SW 1271 (cell line): ENCODE measurements around the gene ATG14.
"Not testable (repeated sequence)": the region's sequence is repeated elsewhere in the genome, so short reads cannot be mapped to it uniquely, and the experiment has no call there.

Source experiments
- DNase-seq, 2 experiments: peaks; one replicate each; lab custom pipeline; 2025; lab: John Stamatoyannopoulos, UW

Gene ATG14

DNA sequence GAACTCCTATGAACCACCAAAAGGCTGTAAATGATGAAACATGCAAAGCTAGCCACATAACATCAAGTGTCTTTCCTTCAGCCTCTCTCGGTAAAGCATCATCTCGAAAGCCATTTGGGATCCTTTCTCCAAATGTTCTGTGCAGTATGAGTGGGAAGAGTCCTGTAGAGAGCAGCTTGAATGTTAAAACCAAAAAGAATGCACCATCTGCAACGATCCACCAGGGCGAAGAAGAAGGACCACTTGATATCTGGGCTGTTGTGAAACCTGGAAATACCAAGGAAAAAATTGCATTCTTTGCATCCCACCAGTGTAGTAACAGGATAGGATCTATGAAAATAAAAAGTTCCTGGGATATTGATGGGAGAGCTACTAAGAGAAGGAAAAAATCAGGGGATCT, 61.2 kb downstream of the ATG14 start:
- no peak for DNase-seq

GRCh38 chr14:55349565-55349964, 62.1 kb downstream of the ATG14 start:
- DNase-seq, result no peak

DNA sequence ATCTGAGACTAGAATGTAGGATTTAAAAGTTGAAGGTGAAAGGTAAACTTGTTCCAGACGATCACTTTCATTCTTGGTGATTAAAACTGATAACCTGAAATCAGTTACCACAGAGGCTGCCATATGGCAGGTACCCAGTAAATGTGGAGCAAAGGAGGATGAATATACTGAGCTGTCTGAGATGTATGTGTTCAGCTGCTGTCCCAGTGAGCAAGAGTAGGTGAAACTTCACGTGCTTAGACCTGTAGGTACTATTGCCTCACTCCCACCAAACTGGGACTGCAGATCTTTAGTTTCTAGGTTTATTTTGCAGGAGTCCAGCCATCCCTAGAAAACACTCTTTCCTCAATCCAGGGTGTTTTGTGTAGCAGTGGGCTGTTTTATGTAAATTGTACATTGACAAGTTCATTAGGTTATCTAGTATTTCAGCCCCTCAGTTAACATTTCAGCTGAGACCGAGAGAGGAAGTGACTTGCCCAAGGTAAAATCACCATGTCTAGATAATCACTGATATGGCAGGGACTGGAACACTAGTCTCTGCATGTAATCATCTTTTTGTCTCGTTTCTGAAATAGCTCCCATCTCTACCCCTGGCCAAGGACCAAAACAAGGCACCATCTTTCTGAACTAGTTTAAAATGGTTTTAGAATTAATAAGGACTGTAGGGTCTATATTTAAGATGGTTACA, 62.7 kb downstream of the ATG14 start:
- no peak for DNase-seq

- no peak for DNase-seq
These were observed 63.9 kb downstream of the ATG14 start for GRCh38 chr14:55347748-55348147.

DNA sequence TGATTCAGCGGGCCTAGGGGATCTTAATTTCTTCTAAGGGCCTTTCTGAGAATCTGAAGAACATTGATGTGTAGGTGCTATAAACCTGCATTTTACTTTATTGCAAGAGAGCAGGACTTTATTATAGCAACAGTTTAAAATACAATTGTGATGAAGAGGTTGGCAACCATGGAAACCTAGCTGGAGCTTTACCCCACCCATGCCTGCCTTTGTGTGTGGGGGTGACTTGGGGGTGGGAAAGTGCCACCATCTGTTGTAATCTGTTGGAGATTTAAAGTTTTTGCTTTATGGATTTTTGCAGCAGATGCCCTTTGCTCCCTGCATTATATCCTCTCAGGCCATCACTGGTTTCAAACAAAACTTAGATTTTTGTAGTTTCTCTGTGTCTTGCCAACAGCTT, 64.6 kb downstream of the ATG14 start:
- DNase-seq, result no peak

- not testable (repeated sequence) for DNase-seq
These were observed 67.0 kb downstream of the ATG14 start for GRCh38 chr14:55344582-55345163.

GRCh38 chr14:55341781-55342180, 69.8 kb downstream of the ATG14 start:
- no peak for DNase-seq

GRCh38 chr14:55340482-55340881, 71.1 kb downstream of the ATG14 start:
- DNase-seq, result no peak

DNA sequence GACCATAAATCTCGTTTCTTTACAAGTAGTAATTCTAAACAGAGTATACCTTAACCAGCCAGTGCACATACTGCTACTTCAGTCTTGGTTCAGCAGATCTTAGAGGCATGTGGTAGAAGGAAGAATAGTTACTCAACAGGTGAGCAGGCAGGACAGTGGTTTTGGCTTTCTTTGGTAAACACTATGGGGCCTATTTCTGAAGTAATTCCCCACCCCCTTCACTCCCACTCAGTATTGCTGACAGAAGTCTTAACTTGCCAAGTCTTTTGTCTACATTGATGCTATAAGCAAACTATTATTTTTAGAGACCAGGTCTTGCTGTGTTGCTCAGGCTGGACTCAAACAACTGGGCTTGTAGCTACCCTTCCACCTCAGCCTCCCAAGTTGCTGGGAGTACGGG, 71.9 kb downstream of the ATG14 start:
- DNase-seq, result no peak

GRCh38 chr14:55336691-55337090, 74.9 kb downstream of the ATG14 start:
- no peak for DNase-seq

DNA sequence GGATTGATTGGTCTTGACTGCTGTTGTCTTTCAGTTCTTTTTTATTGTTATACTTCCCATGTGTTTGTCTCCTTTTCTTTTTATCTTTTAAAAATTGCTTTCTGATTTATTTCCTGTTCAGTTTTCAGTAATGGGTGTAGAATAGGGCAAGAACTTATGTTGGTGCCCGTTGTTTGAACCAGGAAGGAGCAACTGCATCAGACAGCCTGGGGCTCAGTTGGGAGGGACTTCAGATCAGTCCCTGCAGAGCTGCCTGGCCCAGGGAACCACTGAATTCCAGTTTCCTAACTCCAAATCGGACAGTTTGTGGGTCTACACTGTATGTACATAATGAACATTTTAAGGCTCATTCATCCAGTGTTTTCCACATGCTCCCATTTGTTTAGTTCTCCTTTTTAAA, 75.5 kb downstream of the ATG14 start:
- DNase-seq, result no peak

DNA sequence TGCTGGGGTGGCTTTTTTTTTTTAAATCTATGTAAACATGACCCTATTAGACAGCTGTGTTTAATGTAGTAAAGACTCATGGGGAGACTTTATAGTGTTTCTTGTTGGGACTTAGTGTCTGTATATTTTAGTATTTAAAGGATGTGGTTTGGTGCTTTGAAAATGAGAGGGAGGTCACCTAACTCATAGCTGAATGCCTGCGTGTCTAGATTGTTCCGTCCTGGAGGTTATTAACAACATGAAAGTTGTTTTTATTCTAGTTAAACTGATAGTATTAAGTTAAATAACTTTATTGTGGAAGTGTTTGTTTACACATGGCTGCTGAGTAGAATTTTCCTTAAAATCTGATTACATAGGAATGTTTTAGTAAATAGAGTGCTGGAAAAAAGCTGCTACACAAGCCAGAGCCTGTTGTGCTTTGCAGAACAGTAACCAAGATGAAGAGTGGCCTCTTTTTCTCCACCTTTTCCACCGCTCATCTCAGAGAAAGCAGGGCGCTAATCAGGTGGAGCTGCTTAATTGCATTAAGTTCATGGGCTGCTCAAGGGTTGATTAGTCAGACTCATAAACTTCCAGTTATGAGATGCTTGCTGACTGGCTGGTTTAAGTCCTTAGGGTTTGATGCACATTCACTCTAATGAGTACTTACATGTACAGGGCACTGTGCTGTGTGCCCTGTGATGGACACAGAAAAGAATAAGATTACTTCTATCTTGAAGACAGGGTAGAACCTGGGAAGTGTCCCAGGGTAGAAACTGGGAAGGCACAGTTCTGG, 77.7 kb downstream of the ATG14 start:
- no peak for DNase-seq

- no peak for DNase-seq
These were observed 78.7 kb downstream of the ATG14 start for GRCh38 chr14:55332654-55333570.

GRCh38 chr14:55329999-55330710, 81.5 kb downstream of the ATG14 start:
- no peak for DNase-seq

DNA sequence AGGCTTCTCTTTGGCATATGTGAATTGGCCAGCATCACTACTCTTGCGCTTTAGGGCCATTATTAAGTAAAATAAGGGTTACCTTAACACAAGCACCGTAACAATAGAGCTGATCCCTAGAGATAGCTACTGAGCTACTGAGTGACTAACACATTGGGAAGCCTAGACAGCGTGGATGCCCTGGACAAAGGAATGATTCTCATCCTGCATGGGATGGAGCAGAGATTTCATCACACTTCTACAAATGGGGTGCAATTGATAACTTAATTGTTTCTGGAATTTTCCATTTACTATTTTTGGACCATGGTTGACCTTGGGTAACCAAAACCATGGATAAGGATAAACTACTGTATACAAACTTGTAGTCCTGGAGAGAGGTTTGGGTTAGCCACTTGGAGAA, 83.3 kb downstream of the ATG14 start:
- DNase-seq, result no peak

DNA sequence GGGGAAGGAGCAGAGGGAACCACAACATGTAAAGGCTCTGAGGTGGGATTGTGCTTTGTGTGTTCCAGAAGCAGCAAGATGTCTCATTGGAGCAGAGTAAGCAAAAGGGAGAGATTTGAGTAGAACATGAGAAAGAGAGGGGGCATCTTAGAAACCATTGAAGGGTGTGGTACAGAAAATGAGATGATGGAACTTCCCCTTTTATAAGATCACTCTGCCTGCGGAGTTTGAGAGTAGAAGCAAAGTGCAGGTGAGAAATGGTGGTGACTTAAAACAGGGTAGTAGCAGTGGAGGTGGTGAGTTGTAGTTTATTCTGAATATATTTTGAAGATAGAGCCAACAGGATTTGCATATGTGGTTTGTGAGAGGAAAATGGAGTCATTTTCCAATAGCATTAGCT, 84.5 kb downstream of the ATG14 start:
- no peak for DNase-seq

- no peak for DNase-seq
These were observed 86.8 kb downstream of the ATG14 start for GRCh38 chr14:55324812-55325211.

- DNase-seq, result no peak
These were observed 87.7 kb downstream of the ATG14 start for GRCh38 chr14:55323910-55324309.

DNA sequence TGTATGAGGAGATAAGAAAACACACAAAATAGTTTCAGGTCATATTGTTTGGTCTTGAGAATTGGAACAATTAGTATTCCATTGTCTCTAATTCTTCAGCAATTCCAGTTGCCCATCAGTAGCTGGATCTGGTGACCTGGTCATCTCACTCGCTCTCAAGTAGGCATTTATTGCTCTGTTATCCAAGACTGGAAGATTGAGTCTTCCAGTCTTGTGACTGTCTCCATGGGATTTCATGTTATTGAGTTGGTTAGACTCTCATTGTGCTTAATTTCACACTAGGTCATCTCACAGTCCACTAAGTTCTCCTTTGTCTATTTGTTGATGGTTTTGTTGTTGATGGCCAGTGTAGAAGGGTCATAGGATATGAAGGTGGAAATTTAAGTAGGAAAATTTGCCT, 92.9 kb downstream of the ATG14 start:
- DNase-seq, result no peak

GRCh38 chr14:55317542-55318306, 93.9 kb downstream of the ATG14 start:
- DNase-seq, result no peak

GRCh38 chr14:55316564-55316963, 95.1 kb downstream of the ATG14 start:
- no peak for DNase-seq
